GM19463 (cell line): ENCODE measurements around the gene BIRC7.

ENCODE experiments used
- ATAC-seq: cut with Tn5 transposase; IDR thresholded peaks from one replicate; pipeline ENCODE4 v1.9.1; 2021; ENCODE audit warnings: mild to moderate bottlenecking, moderate library complexity; ENCODE audit not compliant: unreplicated experiment

The BIRC7 gene, protein sequence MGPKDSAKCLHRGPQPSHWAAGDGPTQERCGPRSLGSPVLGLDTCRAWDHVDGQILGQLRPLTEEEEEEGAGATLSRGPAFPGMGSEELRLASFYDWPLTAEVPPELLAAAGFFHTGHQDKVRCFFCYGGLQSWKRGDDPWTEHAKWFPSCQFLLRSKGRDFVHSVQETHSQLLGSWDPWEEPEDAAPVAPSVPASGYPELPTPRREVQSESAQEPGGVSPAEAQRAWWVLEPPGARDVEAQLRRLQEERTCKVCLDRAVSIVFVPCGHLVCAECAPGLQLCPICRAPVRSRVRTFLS

GRCh38 chr20:63235399-63235983, at the start of gene BIRC7:
BIRC7 (plus strand) TSS chr20:63235905; CDS start chr20:63236097, 192 bp downstream.
- ATAC-seq, result no peak

GRCh38 chr20:63186084-63186483, 49.6 kb upstream of the BIRC7 start:
- ATAC-seq, result no peak

DNA sequence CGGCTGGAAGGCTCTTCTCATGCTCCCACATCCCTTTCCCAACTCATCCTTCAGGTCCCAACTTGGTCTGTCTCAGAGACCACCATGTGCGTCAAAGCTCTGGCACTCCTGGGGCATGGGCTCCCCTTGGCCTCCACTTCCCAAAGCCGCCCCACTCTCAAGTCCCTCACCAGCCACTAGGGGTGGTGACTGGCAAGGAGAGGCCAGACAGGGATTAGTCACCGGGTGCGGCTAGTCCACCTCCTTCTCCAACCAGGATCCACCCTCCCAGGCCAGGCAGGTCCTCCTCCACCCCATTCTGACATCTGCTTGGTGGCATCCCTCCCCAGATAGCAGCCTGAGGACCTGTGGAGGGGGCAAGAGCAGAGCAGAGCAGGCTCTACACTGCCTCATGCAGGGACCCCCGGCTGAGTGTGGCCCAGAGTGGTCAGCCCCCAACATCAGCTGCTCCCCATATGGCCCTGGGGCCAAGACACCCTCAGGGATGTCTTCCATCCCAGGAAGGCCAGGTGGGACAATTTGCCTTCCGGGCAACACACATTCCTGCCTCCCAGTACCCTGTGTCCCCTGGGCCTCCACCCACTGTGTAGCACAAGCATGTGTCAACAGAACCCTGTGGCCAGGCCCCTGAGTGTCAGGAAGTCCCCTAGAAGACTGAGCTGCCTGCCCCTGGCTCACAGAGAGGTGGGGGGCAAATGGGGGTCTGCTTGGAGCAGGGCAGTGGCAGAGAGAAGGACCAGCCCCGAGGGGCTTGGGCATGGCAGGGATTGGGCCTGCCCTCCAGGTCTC, 49.0 kb upstream of the BIRC7 start:
- no peak for ATAC-seq

GRCh38 chr20:63187338-63188158, 48.2 kb upstream of the BIRC7 start:
- no peak for ATAC-seq

- ATAC-seq, result no peak
Measured at GRCh38 chr20:63188159-63188442, 47.6 kb upstream of the BIRC7 start.

GRCh38 chr20:63188641-63189321, 46.9 kb upstream of the BIRC7 start:
- no peak for ATAC-seq

DNA sequence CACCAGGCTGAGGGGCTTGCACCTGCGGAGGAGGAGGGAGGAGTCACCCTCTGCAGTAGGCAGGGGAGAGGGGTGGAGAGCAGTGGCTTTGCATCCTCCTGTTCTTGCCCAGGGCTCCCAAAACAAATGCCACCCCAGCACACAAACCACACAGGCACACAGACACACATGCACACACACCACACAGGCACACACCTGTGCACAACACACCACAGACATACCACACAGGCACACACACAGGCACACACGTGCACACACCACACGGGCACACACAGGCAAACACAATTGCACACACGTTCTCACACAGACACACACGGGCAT, 46.4 kb upstream of the BIRC7 start:
- ATAC-seq, result no peak

- no peak for ATAC-seq
Measured at GRCh38 chr20:63189846-63190559, 45.7 kb upstream of the BIRC7 start.

DNA sequence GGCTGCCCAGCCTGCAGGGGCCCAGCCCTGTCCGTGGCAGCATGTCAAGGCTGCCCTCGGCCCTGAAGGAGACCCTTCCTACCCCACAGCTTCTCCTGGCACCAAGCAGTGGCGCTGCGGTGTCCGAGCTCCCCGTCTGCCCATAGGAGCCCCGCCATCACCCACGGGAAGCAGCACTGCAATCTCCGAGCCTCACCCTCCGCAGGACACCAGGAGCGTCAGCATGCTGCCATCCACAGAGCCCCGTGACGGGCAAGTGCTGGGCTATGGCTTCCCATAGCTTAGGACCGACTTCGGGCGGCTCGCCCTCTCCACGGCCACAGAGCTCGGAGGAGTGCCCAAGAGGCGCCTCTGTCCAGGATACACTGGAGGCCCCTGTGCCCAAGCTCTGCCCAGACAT, 44.9 kb upstream of the BIRC7 start:
- ATAC-seq, result no peak

- no peak for ATAC-seq
Measured at GRCh38 chr20:63191400-63191799, 44.3 kb upstream of the BIRC7 start.

DNA sequence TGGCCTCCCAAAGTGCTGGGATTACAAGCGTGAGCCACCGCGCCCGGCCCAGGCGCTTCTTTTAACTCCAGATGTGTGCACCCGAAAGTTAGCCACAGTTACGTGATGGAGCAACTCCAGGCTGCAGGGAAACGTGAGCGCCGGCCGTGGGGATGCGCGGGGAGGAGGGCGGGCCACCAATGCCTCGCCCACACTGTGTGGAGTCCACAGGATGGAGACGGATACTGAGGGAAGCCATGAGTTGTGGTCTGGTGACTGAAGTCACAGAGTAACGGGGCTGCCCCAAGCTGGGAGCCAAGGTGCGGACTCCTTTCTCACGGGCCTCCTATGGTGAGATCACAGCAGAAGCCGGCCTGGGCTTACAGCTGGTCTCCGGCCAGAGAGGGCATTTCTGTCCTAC, 43.0 kb upstream of the BIRC7 start:
- no peak for ATAC-seq

- ATAC-seq, result no peak
Measured at GRCh38 chr20:63194007-63194796, 41.5 kb upstream of the BIRC7 start.

- ATAC-seq, result no peak
Measured at GRCh38 chr20:63194797-63195173, 40.9 kb upstream of the BIRC7 start.

DNA sequence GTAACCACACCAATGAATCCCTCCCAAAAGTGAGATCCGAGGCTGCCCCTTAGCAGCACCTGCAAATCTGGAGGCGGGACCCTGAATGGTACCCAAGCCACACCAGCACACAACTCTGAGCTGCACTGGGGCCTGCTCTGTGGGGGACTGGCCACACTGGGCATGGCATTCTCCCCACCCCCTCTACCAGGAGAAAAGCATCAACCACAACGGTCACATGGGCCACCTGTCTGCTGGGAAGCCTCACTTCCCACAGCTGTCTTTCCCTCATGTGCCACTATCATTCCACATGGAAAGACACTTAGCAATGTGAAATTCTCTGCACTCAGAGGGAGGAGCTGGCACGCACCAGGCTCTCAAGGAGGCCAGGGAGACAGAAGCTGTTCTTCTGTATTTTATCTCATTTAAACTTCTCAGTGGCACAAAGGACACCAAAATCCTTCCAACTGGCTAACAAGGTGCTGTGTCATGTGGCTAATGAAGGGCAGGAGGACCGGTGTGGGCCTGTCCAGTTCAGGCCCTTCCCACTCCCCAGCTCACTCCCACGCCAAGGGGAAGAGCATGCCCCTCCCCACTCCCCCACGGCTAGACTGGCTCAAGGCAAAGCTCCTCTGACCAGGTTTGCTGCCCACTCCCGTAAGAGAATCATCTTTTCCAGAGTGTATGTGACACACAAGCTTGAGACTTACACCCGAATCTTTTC, 38.8 kb upstream of the BIRC7 start:
- ATAC-seq, result no peak

- no peak for ATAC-seq
Measured at GRCh38 chr20:63198606-63199005, 37.1 kb upstream of the BIRC7 start.

GRCh38 chr20:63202021-63202420, 33.7 kb upstream of the BIRC7 start:
- ATAC-seq, result no peak

DNA sequence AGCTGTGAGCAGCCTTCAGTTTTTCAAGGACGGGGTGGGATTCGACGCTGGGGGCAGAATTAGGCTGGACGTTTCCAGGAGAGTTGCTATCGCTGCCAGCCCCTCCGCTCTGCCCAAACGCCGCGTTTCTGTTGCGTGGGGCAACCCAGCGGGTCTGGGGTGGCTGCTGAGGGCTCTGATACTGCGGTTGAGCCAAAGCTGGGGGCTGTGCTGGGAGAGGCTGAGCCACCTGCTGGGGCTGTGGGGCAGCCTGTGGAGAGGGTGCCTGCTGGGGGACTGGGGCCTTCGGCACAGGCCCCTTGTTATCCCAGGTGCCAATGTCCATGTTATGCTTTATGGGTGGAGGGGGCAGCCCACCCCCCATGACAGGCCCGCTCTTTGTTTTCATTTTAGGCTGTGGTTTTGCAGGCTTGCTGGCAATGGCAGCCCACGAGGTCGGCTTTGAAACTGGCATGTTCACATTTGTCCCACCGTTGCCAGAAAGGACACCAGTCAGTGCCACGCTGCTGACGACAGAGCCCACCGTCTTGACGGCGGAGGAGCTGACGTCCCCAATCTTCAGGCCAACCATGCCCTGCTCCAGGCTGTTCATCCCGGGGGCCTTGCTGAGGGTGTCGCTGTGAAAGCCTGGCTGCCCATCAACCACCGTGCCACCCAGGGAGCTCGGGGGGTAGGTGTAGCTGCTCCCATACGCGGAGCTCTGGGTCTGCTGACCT, 32.7 kb upstream of the BIRC7 start:
- ATAC-seq, result no peak

DNA sequence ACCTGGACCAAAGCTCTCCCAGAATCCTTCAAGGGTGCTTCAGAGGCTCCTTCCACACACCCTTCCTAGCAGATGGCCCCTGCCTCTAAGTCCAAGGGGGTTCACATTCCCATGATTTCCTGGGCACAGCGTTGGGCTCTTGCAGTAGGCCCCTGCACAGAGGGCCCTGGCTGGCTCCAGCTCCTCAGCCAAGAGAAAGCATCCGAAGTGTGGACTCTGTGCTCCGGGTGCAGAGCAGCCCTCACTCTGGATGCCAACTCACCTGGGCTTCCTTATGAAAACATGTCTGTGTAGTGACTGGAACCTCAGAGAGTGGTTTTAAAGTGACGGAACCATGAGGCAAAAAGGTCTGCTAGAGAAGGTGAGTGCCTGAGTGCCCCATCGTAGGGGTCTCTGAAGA, 31.3 kb upstream of the BIRC7 start:
- ATAC-seq, result no peak
